GM12878 (cell line): ENCODE results near the gene PDIA4. TPM values are rescaled to one million over a fixed set of nuclear protein-coding genes. Genes with fewer than 3 reads are reported as not detected.

ENCODE experiments used
- BRCA1 ChIP-seq: IDR thresholded peaks from 2 replicates; pipeline ENCODE4 v1.6.1; 2011; ENCODE audit warnings: low read depth, low read length, improper control_type of control experiment
- CHD2 ChIP-seq: IDR thresholded peaks from 2 replicates; pipeline ENCODE4 v1.6.1; 2011; ENCODE audit warnings: low read depth, low read length, improper control_type of control experiment, borderline replicate concordance
- EED ChIP-seq: sonication (generic); IDR thresholded peaks from 2 replicates; pipeline ENCODE4 v1.6.1; 2016; ENCODE audit warnings: antibody characterized with exemption, low read depth
- KAT2A ChIP-seq: conservative IDR thresholded peaks from 2 replicates; pipeline ENCODE4 v1.6.1; 2011; ENCODE audit warnings: low read depth, low read length; ENCODE audit not compliant: control insufficient read depth
- MYB ChIP-seq: fragments of 150-350 bp; IDR thresholded peaks from 2 replicates; pipeline ENCODE4 v1.6.1; 2014; ENCODE audit warnings: mild to moderate bottlenecking, low read depth, low read length, borderline replicate concordance
- NFYB ChIP-seq: IDR thresholded peaks from 2 replicates; pipeline ENCODE4 v1.6.1; 2011; ENCODE audit warnings: low read depth, mild to moderate bottlenecking, low read length, improper control_type of control experiment, moderate library complexity; ENCODE audit not compliant: insufficient read depth
- PML ChIP-seq: IDR thresholded peaks from 2 replicates; pipeline ENCODE4 v1.6.1; 2012; ENCODE audit warnings: low read length, inconsistent platforms
- SIN3A ChIP-seq: IDR thresholded peaks from 2 replicates; pipeline ENCODE4 v1.6.1; 2012; ENCODE audit warnings: low read depth, low read length, improper control_type of control experiment
- SMC3 ChIP-seq: IDR thresholded peaks from 2 replicates; pipeline ENCODE4 v1.6.1; 2011; ENCODE audit warnings: low read length, improper control_type of control experiment, borderline replicate concordance
- polyA plus RNA-seq, 11 experiments: library from polyadenylated mRNA; depleted of rRNA in 4 of 11; unstranded in 6 of 11; stranded (reverse) in 5 of 11; fragments of >200 nt; fragmentation: Nextera tagmentation in 4 of 11; fragmentation: Illumina TruSeq in 1 of 11; extraction: Ambion mirVana in 4 of 11; extraction: Trizol in 1 of 11; gene quantifications; 1 replicate in 1 of 11; 2 replicates in 10 of 11; pipeline versions ENCODE4 v1.2.1 to v1.2.3, GENCODE V29; 2011 to 2016; ENCODE audit warnings: inconsistent platforms in 2 of 11, missing spikeins in 2 of 11, low read depth in 1 of 11
- total RNA-seq, 4 experiments: library from RNA; depleted of rRNA in 3 of 4; stranded (reverse); fragments of >200 nt in 3 of 4; fragmentation: Illumina TruSeq in 1 of 4; extraction: Trizol in 1 of 4; gene quantifications; 2 replicates each; pipeline versions ENCODE4 v1.2.1 to v1.2.3, GENCODE V29; 2013 to 2021
- TF ChIP-seq, protein P1 (sequence below): fragments of 150-350 bp; IDR thresholded peaks from 2 replicates; pipeline ENCODE4 v1.6.1; 2016; ENCODE audit warnings: low read depth, low read length

PDIA4 gene
- total and polyA plus RNA-seq, 10 of the 15 experiments (the other 5 are each of a cell fraction or from before 2014, with no cell fraction given), result 7.1 to 306 (median 106) TPM

DNA sequence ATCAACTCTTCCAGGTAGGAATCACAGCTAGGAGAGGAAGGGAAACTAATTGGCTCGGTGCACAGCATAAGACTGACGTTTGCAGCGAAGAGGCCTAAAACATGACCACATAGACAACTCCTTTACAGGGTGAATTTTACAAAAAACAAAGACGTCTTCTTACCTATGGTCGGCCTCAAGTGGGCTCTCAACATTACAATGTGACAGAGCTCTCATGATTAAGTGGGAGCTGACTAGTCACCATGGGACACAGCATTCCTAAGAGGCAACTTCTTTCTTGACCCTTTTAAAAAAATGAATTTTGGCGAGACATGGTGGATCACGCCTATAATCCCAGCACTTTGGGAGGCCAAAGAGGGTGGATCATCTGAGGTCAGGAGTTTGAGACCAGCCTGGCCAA, 4.6 kb downstream of the PDIA4 start (continued):
- TF ChIP-seq MYB (no peak), EED (no peak), KAT2A (no peak), PML (no peak), CHD2 (no peak), SMC3 (no peak), BRCA1 (no peak), SIN3A (no peak), NFYB (no peak)
- TF ChIP-seq, protein P1, sequence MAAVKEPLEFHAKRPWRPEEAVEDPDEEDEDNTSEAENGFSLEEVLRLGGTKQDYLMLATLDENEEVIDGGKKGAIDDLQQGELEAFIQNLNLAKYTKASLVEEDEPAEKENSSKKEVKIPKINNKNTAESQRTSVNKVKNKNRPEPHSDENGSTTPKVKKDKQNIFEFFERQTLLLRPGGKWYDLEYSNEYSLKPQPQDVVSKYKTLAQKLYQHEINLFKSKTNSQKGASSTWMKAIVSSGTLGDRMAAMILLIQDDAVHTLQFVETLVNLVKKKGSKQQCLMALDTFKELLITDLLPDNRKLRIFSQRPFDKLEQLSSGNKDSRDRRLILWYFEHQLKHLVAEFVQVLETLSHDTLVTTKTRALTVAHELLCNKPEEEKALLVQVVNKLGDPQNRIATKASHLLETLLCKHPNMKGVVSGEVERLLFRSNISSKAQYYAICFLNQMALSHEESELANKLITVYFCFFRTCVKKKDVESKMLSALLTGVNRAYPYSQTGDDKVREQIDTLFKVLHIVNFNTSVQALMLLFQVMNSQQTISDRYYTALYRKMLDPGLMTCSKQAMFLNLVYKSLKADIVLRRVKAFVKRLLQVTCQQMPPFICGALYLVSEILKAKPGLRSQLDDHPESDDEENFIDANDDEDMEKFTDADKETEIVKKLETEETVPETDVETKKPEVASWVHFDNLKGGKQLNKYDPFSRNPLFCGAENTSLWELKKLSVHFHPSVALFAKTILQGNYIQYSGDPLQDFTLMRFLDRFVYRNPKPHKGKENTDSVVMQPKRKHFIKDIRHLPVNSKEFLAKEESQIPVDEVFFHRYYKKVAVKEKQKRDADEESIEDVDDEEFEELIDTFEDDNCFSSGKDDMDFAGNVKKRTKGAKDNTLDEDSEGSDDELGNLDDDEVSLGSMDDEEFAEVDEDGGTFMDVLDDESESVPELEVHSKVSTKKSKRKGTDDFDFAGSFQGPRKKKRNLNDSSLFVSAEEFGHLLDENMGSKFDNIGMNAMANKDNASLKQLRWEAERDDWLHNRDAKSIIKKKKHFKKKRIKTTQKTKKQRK, result no peak
